GM21367 (cell line): ENCODE measurements around the gene DOCK3.
"Not testable (repeated sequence)": the region's sequence is repeated elsewhere in the genome, so short reads cannot be mapped to it uniquely, and the experiment has no call there.

ENCODE experiments used
- ATAC-seq: cut with Tn5 transposase; IDR thresholded peaks from one replicate; pipeline ENCODE4 v1.9.1; 2021; ENCODE audit not compliant: unreplicated experiment

The DOCK3 gene

GRCh38 chr3:50673931-50674330, 796 bp upstream of the DOCK3 start:
- no peak for ATAC-seq

GRCh38 chr3:50675179-50676030, 678 bp downstream of the DOCK3 start:
- ATAC-seq, result no peak

- no peak for ATAC-seq
Measured at GRCh38 chr3:50676031-50676705, 1.4 kb downstream of the DOCK3 start.

GRCh38 chr3:50687127-50687751, 12.5 kb downstream of the DOCK3 start:
- ATAC-seq, result no peak

- ATAC-seq, result no peak
Measured at GRCh38 chr3:50687916-50688315, 13.2 kb downstream of the DOCK3 start.

- ATAC-seq, result not testable (repeated sequence)
Measured at GRCh38 chr3:50688602-50689001, 13.9 kb downstream of the DOCK3 start.

GRCh38 chr3:50689558-50689957, 14.8 kb downstream of the DOCK3 start:
- no peak for ATAC-seq

- no peak for ATAC-seq
Measured at GRCh38 chr3:50695031-50695430, 20.3 kb downstream of the DOCK3 start.

GRCh38 chr3:50696276-50696675, 21.5 kb downstream of the DOCK3 start:
- no peak for ATAC-seq

- no peak for ATAC-seq
Measured at GRCh38 chr3:50698269-50698668, 23.5 kb downstream of the DOCK3 start.

- ATAC-seq, result no peak
Measured at GRCh38 chr3:50708620-50709019, 33.9 kb downstream of the DOCK3 start.

GRCh38 chr3:50714946-50715345, 40.2 kb downstream of the DOCK3 start:
- ATAC-seq, result no peak

GRCh38 chr3:50724831-50725230, 50.1 kb downstream of the DOCK3 start:
- ATAC-seq, result no peak

GRCh38 chr3:50734985-50735384, 60.3 kb downstream of the DOCK3 start:
- no peak for ATAC-seq

GRCh38 chr3:50737193-50737905, 62.6 kb downstream of the DOCK3 start:
- ATAC-seq, result no peak

GRCh38 chr3:50737906-50738598, 63.3 kb downstream of the DOCK3 start:
- no peak for ATAC-seq

GRCh38 chr3:50743643-50744042, 68.9 kb downstream of the DOCK3 start:
- no peak for ATAC-seq

- no peak for ATAC-seq
Measured at GRCh38 chr3:50749822-50750221, 75.1 kb downstream of the DOCK3 start.

GRCh38 chr3:50759015-50759414, 84.3 kb downstream of the DOCK3 start:
- ATAC-seq, result no peak

- no peak for ATAC-seq
Measured at GRCh38 chr3:50777680-50778079, 103.0 kb downstream of the DOCK3 start.

- ATAC-seq, result not testable (repeated sequence)
Measured at GRCh38 chr3:50781766-50782165, 107.0 kb downstream of the DOCK3 start.
